ENCODE data around the gene CPTP. TPM values are rescaled to one million over a fixed set of nuclear protein-coding genes. Genes with fewer than 3 reads are reported as not detected.
A peak's percentile ranks its signal among the peaks of the same experiment; 100 is the strongest.

CPTP gene
- total RNA-seq, 2 donors from 2014 or later: 16.8 to 22.3 TPM

DNA sequence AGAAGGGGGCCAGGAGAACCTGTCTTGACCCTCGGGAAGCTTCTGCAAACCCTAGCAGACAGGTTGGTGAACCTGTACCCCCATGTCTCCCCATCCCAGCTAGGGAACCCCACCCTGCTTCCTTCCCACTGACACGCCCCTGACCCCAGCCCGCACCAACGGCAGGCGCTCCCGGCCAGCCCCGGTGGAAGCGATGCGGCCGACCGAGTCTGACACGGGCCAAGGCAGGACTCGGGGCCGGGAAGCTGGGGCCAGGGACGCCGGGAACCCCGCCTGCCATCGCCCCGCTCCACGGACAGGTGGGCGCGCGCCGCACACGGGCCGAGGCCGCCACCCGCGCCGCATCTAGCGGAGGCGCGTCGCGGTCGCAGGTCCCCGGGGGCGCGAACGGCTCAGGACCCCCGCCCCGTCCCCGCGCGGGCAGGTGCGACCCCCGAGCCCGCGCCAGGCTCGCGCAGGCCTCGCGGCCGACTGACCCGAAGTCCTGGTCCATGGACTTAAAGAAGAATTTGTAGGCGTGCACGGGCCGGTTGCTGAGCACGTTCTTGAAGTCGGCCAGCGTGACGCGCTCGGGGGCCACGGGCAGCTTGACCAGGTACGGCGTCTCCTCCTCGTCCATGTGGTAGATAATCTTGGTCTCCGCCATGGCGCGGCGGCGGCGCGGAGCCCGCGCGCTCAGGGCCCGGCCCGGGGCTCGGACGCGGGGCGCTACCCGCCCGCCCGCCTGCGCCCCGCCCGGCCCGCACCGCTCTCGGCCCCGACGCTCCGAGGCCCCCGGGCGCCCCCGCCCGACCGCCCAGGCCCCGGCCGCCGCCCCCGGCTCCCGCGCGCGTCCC, 24.0 kb downstream of the CPTP start:
- Mint-ChIP-seq H3K4me3 (peak overlapping the region; percentile 66), H3K27ac (no peak overlapping the region), H3K4me1 (peaks cover 14% of the 10 kb centered on the region), H3K36me3 (ENCODE audit: low read depth) (no peaks in the 10 kb centered on the region), H3K9me3 (no peaks in the 10 kb centered on the region), H3K27me3 (peaks cover 7% of the 10 kb centered on the region)
- peak; percentile 30 for ATAC-seq (replicated peaks)

DNA sequence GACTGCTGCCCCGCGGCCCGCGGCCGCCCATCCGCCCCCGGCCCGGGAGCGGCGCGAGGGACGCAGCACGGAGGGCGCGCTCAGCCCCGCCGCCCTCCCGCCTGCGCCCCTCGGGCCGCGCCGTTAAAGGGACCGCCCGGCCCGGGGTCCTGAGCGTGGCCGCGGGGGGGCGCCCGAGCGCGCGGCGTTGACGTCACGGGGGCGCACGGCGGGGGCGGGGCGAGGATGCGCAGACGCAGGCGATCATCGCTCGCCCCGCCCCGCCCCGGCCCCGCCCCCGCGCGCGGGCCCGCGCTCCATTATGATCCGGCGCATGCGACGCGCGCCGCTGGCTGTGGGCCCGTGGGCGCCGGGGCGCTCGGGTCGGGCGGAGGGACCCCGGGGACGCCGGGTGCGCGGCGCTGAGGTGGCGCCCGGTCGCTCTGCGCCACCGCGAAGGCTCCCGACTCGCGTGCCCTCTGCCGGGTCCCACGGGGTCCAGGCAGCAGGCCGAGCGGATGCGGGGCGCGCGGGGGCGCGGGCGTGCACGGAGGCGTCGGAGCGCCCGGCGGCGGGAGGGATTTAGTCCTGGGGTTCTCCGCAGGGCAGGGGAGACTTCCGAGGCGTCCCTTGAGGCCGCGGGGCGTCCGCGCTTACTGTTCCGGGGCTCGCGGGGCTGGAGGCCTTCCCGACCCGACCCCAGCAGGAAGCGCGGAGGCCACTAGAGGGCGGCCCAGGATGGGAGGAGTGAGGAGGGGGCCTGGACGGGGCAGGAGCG, 24.8 kb downstream of the CPTP start, which contains the start of gene DVL1:
TSS of gene DVL1 (minus strand) at position 163 of the 757 bp plus-strand sequence. CDS start 353 bp downstream, outside the sequence.
- peaks cover 14% of the 10 kb centered on the region for H3K4me1 Mint-ChIP-seq
- H3K27ac Mint-ChIP-seq: no peak within 1 kb of the TSS
- H3K36me3 Mint-ChIP-seq (ENCODE audit: low read depth): no peaks in the 10 kb centered on the region
- no peaks in the 10 kb centered on the region for H3K9me3 Mint-ChIP-seq
- ATAC-seq (replicated peaks): peak; percentile 69
- H3K4me3 Mint-ChIP-seq: peak within 1 kb of the TSS; percentile 66
- H3K27me3 Mint-ChIP-seq: peaks cover 10% of the 10 kb centered on the region

DNA sequence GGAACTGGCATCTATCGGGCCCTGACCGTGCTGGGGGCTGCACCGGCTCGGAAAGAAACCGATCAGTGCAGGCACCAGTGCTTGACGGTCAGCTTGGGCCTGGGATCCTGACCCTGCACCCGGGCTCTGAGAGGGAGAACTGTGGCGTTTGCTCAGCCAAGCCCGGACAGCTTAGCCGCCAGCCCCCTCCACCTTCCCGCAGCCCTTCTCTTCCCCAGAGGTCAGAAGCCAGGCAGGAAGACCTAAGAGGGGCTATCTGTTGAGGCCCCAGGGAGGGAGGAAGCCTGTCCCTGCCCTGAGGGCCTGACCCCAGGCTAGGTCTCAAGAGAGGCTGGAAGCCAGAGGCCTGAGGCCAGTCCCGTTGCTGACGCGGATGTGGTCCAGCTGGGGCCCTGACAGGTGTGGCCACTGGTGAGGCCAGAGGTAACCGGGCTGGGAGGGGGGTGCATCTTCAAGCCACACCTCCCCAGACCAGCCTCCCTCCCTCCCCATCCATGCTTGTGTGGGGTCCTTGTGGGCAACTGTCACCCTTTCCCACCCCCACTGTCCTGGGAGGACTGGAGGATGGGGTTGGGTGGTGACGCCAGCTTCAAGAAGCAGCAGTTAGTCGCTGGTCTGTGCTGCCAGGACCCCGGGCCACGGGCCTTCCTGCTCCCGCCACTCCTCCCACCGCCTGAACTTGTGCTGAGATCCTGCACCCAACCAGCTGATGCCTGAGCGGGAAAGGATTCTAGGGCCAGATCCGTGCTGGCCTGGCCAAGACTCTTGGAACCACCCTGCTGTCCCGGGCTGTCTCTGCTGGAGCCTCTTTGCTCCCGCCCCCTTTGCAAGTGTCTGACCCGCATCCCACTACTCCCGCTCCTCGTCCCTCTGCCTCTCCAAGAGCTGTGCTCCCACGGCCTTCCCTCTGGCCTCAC, 27.2 kb downstream of the CPTP start:
- H3K4me3 Mint-ChIP-seq: peak overlapping the region; percentile 65
- H3K4me1 Mint-ChIP-seq: peaks cover 11% of the 10 kb centered on the region
- H3K36me3 Mint-ChIP-seq (ENCODE audit: low read depth): no peaks in the 10 kb centered on the region
- peak overlapping the region; percentile 47 for H3K27ac Mint-ChIP-seq
- no peak for ATAC-seq (replicated peaks)
- no peaks in the 10 kb centered on the region for H3K9me3 Mint-ChIP-seq
- H3K27me3 Mint-ChIP-seq: peaks cover 10% of the 10 kb centered on the region

DNA sequence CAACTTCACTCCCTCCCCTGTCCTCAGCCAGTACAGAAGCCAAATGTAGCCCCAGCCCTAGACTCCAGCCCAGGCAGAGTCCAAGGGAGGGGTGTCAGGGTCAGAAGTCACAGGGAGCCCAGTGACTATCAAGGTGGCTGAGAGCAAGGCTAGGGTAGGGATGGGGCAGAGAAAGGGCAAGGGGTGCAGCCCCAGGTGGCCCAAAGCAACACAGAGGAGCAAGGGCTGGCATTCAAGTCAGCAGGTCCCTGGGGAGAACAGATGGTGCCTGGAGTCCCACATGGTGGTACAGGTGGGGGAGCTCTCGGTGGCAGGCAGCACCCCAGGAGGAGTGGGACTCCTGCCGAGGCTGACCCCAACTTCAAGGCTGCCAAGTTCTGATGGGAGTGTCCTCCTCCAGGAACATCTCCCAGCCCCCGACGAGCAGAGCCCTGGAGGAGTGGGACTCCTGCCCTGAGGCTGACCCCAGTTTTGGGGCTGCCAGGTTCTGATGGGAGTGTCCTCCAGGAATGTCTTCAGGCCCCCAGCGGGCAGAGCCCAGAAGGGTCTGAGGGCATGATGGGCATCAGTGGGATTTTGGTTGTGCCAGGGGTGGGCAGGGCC, 28.3 kb downstream of the CPTP start:
- Mint-ChIP-seq H3K27me3 (peaks cover 10% of the 10 kb centered on the region), H3K4me3 (peak overlapping the region; percentile 65), H3K36me3 (ENCODE audit: low read depth) (no peaks in the 10 kb centered on the region), H3K27ac (peak overlapping the region; percentile 47), H3K4me1 (peaks cover 6% of the 10 kb centered on the region), H3K9me3 (no peaks in the 10 kb centered on the region)
- ATAC-seq (replicated peaks): no peak

DNA sequence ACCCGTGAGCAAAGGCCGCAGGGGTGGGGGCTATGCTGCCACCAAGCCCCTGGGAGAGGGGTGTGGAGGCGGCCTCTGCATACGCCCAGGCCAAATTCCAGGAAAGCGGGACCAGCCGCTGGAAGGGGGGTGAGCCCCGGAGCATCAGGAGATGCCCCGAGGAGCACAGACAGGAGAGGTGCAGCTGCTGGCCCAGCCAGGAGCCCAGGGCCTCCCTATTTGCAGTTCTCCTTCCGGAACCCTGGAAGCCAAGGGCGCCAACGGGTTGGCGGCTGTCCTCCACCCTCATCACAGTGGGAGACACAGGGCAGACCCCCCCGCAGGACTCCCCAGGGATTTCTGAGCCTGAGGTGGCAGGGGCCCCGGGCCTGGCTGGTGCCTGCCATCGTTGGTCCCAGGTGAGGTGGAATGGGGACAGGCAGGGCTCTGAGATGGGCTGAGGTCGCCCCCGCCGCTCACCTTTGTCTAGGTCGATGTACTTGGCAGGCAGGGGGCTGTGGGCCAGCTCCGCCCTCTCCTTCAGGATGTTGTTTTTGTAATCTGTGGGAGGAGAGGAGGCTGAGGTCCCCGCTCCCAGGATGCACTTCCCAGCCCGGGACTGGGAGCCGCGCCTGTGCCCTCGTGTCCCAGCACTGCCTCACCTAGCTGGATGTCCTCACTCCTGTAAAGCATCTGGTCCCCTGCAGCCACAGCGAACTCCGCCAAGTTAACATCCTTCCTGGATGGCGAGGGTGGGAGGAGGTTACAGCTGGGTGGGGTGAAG, 29.0 kb downstream of the CPTP start:
- H3K27me3 Mint-ChIP-seq: peaks cover 10% of the 10 kb centered on the region
- H3K27ac Mint-ChIP-seq: no peak overlapping the region
- no peak for ATAC-seq (replicated peaks)
- H3K36me3 Mint-ChIP-seq (ENCODE audit: low read depth): no peaks in the 10 kb centered on the region
- H3K9me3 Mint-ChIP-seq: no peaks in the 10 kb centered on the region
- peaks cover 6% of the 10 kb centered on the region for H3K4me1 Mint-ChIP-seq
- no peak overlapping the region for H3K4me3 Mint-ChIP-seq

DNA sequence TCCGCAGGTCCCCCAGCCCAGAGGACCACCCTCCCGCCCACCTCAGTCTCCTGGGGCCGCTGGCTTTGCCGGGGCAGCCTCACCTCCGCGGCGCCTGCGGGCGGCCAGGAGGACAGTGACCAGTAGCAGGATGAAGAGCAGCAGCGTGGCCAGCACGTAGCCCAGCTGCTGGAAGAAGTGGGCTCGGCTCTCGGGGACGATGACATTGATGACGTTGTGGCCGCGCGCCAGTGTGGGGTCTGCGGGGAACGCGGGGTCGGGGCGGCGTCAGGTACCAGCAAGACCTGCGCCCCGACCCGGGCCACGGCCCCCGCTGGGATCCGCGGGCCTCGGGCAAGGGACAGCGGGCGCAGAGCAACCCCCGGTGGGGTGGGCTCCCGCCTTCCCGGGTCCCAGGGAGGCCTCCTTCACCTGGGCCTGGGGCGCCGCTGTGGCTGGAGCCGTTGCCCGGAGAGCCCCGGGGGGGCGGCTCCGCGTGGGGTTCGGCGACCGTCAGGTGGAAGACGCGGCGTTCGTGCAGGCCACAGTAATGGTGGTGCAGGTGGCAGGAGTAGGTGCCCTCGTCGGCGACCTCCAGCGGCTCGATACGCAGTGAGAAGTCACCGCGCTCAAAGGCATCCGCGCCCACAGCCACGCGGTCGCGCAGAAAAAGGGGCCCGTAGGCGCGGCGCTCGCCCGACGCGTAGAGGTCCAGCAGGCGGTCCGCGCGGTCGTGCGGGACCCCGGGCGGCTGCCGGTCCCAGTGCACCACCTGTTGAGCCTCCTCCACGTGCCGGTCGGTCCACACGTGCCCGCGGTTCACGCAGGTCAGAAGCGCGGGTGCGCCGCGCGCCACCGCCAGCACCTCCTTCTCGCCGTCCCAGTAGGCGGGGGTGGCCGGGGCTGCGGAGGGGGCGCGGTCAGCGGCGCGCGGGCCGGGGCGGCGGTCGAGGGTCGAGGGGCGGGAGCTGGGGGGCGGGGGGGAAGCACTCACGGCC, 30.0 kb downstream of the CPTP start:
- H3K9me3 Mint-ChIP-seq: no peaks in the 10 kb centered on the region
- peaks cover 6% of the 10 kb centered on the region for H3K4me1 Mint-ChIP-seq
- H3K36me3 Mint-ChIP-seq (ENCODE audit: low read depth): no peaks in the 10 kb centered on the region
- H3K4me3 Mint-ChIP-seq: no peak overlapping the region
- no peak for ATAC-seq (replicated peaks)
- peaks cover 10% of the 10 kb centered on the region for H3K27me3 Mint-ChIP-seq
- H3K27ac Mint-ChIP-seq: no peak overlapping the region

DNA sequence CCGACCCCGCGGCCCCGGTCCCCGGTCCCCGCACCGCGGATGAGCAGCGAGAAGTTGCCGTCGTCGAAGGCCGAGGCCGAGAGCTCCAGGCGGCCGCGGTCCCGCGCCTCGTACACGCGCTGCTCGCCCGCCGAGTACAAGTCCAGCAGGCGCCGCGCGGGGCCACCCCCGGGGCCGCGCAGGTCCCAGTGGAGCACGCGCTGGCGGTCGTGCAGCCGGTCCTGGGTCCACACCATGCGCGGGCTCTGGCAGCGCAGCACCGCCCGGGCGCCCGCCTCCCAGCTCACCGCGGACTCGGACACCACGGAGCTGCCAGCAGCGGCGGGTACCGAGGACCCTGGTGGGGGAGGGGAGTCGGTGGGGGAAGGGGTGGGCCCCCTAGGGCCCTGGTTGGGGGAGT, 30.8 kb downstream of the CPTP start:
- no peaks in the 10 kb centered on the region for H3K9me3 Mint-ChIP-seq
- H3K27ac Mint-ChIP-seq: no peak overlapping the region
- peak; percentile 23 for ATAC-seq (replicated peaks)

DNA sequence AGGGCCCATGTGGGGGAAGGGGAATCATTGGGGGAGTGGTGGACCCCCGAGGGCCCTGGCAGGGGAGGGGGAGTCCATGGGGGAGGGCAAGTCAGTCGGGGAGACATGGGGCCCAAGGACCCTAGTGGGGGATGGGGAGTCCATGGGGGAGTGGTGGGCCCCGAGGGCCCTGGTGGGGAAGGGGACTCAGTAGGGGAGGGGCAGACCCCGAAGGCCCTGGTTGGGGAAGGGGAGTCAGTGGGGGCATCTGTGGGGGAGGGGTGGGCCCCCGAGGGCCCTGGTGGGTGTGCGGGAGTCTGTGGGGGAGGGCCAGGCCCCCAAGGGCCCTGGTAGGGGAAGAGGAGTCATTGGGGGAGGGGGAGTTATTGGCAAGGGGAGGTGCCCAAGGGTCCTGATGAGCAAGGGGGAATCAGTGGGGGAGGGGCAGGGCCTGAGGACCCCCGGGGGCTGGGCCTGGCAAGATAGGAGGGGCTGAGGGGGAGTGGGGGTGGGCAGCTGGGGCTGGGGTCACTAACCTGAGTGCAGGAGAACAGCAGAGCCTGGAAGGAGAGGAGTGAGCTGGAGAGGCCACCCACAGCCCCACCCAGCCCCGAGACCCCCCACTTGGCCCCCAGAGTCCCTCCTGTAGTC, 31.7 kb downstream of the CPTP start:
- ATAC-seq (replicated peaks): no peak
- H3K4me3 Mint-ChIP-seq: no peak overlapping the region
- H3K4me1 Mint-ChIP-seq: peaks cover 12% of the 10 kb centered on the region
- H3K9me3 Mint-ChIP-seq: no peaks in the 10 kb centered on the region
- no peak overlapping the region for H3K27ac Mint-ChIP-seq
- peaks cover 10% of the 10 kb centered on the region for H3K27me3 Mint-ChIP-seq
- H3K36me3 Mint-ChIP-seq (ENCODE audit: low read depth): no peaks in the 10 kb centered on the region

More for the DNA sequence above, 30.8 kb downstream of the CPTP start:
- H3K27me3 Mint-ChIP-seq: peaks cover 10% of the 10 kb centered on the region
- peaks cover 6% of the 10 kb centered on the region for H3K4me1 Mint-ChIP-seq
- H3K4me3 Mint-ChIP-seq: no peak overlapping the region
- H3K36me3 Mint-ChIP-seq (ENCODE audit: low read depth): no peaks in the 10 kb centered on the region

DNA sequence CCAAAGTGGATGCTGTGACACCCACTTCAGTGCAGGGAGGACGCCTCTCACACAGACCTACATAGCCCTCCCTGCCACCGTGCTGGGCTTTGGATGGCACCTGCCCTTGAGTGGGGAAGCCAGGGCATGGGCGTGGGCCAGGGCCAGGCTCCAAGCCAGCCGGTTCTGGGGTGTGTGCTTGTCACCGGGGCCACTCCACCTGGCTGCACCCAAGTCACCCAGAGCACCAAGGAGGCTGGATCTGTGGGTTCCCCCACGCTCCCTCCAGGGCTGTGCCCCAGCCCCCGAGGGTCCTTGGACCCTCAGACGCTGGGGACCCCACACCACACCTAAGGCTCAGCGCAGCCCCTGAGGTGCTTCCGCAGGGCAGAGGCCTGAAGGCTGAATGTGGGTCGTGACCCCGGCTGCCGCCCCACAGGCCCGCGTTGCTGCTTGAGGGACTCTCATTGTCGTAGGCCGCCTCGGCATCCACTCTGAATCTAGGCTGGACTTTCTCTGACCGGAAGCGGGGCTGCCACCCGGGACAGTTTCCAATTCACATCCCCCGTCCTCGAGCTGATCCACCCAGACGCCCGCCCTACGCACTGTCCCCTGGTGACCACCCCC, 32.3 kb downstream of the CPTP start:
- no peak overlapping the region for H3K27ac Mint-ChIP-seq
- H3K9me3 Mint-ChIP-seq: no peaks in the 10 kb centered on the region
- peaks cover 10% of the 10 kb centered on the region for H3K27me3 Mint-ChIP-seq
- H3K36me3 Mint-ChIP-seq (ENCODE audit: low read depth): no peaks in the 10 kb centered on the region
- ATAC-seq (replicated peaks): no peak
- H3K4me3 Mint-ChIP-seq: no peak overlapping the region
- peaks cover 12% of the 10 kb centered on the region for H3K4me1 Mint-ChIP-seq

DNA sequence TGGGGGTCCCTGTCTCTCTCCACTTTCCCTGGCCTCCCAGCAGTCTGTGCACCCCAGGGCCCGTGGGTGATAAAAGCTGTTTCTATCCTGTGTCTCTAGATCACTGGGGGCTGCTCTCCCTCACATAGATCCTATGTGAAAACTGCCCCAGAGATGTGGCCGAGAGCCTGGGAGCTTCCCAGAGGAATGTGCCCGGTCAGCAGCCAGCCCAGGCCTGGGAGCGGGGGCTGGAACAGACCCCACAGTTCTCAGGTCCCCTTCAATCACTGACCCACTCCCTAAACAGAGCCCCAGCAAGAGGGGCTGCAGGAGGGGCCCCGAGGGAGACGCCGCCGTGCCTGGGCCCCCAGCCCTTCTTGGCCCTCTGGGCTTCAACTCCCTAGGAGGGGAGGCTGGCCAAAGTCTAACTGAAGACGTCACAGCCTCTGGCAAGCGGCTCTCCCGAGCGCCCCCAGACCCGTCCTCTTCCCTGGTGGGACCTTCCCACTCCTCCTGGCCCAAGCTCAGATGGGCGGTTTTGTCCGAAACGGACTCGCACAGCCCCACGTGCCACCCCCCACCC, 33.4 kb downstream of the CPTP start:
- H3K27me3 Mint-ChIP-seq: peaks cover 2% of the 10 kb centered on the region

DNA sequence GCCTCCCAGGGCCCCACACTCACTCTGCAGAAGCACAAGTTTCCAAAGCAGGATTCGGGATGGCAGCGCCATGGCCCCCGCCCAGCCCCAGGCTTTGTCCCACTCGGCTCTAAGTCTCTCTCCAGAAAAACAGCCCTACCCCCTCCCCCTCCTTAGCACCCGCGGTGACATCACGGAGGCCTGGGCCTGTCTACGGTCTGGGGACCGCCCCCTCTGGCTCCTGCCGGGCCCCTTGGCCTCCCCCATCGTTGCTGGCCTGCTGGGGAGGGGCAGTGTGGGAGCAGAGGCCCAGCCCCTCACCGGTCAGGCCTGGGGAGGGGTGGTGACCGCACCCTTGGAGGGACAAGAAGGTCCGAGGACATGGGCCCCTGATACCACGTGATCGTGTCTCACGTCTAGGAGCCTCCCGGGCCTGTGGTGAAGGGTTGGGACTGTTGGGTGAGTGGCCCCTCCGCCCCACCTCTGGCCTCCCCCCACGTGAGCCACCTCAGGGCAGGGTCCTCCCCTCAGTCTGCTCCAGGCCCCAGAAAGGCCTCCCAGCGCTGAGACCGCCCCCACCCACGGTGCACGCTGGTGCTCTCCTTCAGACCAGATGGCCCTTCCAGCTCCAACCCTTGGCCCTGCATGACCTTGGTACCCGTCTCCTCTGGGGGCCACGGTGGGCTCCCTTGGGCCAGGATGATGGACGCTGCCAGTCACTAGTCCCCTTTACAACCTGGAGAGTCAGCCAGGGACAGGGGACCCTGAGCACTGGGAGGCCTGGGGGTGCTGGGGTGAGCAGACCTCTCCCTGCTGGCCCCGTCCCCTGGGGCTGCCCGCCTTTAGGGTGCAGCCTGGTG, 34.0 kb downstream of the CPTP start, which contains the start of gene MXRA8:
TSS of gene MXRA8 (minus strand) at position 123 of the 839 bp plus-strand sequence. CDS start at position 72, 51 bp downstream.
- H3K9me3 Mint-ChIP-seq: no peaks in the 10 kb centered on the region
- peaks cover 6% of the 10 kb centered on the region for H3K4me1 Mint-ChIP-seq
- H3K36me3 Mint-ChIP-seq (ENCODE audit: low read depth): no peaks in the 10 kb centered on the region
- peaks cover 2% of the 10 kb centered on the region for H3K27me3 Mint-ChIP-seq
- H3K27ac Mint-ChIP-seq: no peak within 1 kb of the TSS
- peak within 1 kb of the TSS; percentile 12 for H3K4me3 Mint-ChIP-seq
- peak; percentile 32 for ATAC-seq (replicated peaks)

More for the DNA sequence above, 33.4 kb downstream of the CPTP start:
- peaks cover 6% of the 10 kb centered on the region for H3K4me1 Mint-ChIP-seq
- H3K9me3 Mint-ChIP-seq: no peaks in the 10 kb centered on the region
- no peaks in the 10 kb centered on the region for H3K36me3 Mint-ChIP-seq (ENCODE audit: low read depth)
- no peak overlapping the region for H3K4me3 Mint-ChIP-seq
- ATAC-seq (replicated peaks): no peak
- H3K27ac Mint-ChIP-seq: no peak overlapping the region
